Epithelial cell of esophagus (primary cell): ENCODE measurements around the gene IL6ST.

Source experiments
- DNase-seq: peaks from one replicate; pipeline ENCODE4 v3.0.0; 2010; ENCODE audit warnings: low read depth
- H3K4me3 ChIP-seq: 2 replicates; pipeline ENCODE4 v1.5.1; 2011; ENCODE audit warnings: mild to moderate bottlenecking, low read length, control low read depth
- CTCF ChIP-seq: IDR thresholded peaks from 2 replicates; pipeline ENCODE4 v1.5.1; 2011; ENCODE audit warnings: low read depth, mild to moderate bottlenecking, low read length, control low read depth, inconsistent platforms; ENCODE audit not compliant: insufficient read depth; ENCODE audit errors: missing control alignments

IL6ST gene

GRCh38 chr5:55894135-55894534, 100.6 kb downstream of the IL6ST start:
- no peak overlapping the region for H3K4me3 ChIP-seq
- no peak for DNase-seq
- no peak for TF ChIP-seq CTCF

- DNase-seq, result no peak
- no peak overlapping the region for H3K4me3 ChIP-seq
- no peak for TF ChIP-seq CTCF
These were observed 102.3 kb downstream of the IL6ST start for GRCh38 chr5:55892479-55892878.

DNA sequence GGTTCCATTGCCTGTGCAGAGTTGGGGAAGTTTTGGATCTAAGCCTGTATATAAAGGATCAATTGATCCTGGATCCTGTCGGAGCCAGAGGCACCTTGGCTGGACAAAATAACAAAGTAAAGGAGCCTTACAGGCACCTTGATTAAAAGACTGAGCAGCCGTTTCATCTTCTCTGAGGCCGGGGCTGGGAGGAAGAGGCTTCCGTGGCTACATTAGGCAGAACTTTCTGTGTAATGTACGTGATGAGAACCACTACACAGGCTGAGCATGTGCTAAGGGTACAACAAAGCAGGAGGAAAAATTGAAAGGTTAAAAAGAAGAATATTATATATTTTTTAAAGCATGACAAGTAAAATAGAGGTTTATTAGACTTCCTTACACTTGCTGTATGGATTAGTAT, 106.6 kb downstream of the IL6ST start:
- TF ChIP-seq CTCF, result no peak
- no peak for DNase-seq
- H3K4me3 ChIP-seq, result no peak overlapping the region

- peak; percentile 48 for DNase-seq
- no peak for TF ChIP-seq CTCF
- no peak overlapping the region for H3K4me3 ChIP-seq
These were observed 109.4 kb downstream of the IL6ST start for GRCh38 chr5:55885359-55885758.
